ENCODE measurements around the gene BATF3.

The BATF3 gene

DNA sequence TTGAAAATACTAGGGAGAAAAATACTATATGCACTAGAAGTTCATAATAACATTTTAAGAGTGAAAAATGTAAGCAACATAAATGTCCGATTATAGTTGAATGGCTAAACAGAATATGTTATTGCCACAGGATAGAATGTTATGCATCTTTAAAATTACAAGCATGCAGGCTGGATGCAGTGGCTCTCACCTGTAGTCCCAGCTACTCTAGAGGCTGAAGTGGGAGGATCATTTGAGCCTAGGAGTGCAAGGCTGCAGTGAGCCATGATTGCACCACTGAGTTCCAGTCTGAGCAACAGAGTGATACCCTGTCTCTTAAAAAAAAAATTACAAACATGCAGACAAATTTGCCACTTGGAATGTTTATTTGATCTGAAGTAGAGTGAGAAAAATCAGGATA, 3.0 kb upstream of the BATF3 start:
- no peak for DNase-seq

DNA sequence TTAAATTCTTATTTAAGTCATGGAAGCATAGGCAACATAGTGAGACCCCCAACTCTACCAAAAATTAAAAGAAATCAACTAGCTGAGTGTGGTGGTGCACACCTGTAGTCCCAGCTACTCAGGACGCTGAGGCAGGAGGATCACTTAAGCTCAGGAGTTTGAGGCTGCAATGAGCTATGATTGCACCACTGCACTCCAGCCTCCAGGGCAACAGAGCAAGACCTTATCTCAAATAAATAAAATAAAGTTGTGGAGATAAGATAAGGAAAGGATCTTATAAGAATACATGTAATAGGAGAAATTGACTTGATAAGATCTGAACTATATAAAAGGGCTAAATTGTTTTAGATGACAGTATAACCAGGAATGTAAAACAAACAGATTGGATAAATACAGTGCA, 2.3 kb upstream of the BATF3 start:
- DNase-seq = no peak

DNA sequence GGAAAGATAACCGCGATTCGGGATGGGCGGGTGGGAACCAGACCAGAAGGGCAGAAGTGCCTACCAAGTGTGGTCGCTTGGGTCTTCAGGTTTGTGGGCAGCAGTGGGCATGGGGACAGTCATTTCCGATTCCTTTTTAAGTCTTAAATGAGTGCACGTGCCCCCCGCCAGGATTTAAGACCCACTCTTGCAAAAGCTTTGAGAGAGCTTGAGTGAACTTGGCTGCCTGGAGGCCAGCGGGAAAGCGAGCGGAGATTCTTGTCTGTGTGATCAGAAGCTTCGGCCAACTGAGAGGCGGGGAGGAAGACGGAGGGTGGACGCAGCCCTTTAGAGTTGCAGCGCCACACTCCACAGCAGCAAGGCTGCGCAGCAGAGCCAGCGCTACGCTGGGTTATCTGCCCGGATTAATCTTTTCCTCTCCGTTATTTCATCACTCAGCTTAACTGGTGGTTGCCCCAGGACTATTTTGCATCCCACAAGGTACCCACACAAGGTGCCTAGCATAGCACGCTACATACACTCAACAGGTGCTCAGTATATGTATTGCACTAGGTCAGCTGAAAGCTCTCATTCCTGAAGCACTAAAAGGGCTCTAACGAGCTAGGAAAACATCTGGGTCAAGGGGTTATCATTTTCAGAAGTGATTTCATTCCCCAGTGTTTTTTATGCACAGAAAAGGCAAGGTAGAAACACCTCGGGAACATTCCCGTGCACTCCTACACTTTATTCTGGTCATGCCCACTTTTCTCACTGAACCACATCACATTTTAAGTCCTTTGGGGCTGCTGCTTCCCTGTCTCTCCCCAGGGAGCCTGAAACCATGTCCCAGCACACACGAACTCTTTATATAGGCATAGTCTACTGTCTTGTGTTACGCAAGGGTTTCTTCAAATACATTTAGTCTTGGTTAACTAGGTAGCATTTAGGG, 1.5 kb upstream of the BATF3 start:
- DNase-seq = peak; percentile 21

DNA sequence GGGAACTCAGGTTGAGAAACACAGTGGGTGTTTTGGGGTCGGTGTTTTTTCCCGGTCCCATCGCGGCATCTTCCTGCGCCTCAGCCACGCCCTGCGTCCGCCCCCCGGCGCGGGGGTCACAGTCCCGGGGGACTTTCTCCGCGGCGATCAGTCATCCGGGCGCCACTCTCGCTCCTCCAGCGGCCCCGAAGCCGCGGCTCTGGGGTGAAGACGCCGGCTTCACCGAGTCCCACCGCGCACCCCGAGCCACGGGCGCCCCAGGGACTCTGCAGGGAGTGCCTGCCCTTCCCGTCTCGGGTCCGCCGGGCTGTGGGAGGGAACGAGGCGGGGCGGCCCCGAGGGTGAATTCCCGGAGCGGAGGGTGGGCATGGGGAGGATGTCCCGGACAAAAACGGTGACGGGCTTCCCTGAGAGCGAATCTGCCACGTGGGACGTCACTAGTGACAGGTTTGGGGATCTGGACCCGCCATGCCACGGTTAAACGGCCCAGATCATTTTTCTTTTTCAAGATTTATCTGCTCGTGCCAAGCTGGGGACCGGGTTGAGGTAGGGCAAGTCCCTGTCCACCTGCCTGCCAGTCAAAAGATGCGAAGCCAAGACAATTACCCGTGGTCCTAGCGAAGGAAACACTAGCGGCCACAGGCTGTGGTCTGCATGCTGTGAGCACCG, 717 bp upstream of the BATF3 start:
- DNase-seq = peak; percentile 61

DNA sequence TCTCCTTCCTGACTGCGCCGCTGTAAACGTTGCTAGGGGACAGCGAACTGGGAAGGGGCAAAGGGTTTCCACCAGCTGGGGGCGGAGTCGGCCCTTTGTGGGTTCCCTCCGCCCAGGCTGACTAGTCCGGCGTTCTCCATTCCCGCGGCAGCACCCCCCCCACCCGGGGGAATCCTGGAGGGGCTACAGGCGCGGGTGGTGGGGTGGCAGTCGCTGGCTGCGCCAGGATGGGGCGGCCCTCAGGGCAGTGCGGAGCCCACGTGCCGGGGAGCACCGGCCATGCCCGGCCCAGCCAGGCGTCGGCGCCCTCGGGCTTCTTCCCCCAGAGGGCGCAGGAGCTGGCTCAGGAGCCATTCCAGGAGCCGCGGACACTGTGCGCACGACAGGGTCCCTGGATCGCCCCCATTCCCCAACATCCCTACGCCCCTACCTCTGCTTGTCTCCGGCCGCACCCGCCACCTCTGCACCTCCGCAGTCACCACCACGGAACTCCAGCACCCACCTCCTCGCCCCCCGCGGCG, 476 bp downstream of the BATF3 start:
- DNase-seq = peak; percentile 37

DNA sequence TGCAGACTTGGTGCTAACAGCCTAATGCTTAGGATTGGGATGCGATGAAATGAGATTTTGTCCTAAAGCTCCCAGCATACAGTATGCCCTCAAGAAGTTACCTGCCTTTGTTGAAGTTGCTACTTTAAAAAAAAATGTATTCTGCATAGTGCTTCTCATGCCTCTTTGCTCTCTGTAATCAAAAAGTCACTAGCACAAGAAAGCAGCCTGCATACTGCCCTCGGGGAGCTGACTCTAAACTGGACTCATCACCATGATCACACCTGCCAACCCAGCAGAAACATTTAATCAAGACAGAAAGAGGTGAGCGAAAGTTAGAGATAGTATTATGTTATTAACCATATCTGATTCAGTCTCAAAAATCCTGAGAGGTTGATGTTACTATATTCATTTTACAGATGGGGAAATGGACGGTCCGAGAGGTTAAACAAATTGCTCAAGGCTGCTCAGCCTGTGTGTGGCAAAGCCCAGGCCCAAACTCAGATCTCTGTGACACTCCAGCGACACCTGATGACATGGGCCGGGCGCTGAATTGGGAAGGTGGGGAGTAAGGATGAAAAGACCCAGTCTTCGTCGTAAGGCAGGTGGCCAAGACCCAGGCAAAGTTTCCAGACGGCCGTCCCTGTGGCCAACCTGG, 1.1 kb downstream of the BATF3 start:
- DNase-seq = no peak

DNA sequence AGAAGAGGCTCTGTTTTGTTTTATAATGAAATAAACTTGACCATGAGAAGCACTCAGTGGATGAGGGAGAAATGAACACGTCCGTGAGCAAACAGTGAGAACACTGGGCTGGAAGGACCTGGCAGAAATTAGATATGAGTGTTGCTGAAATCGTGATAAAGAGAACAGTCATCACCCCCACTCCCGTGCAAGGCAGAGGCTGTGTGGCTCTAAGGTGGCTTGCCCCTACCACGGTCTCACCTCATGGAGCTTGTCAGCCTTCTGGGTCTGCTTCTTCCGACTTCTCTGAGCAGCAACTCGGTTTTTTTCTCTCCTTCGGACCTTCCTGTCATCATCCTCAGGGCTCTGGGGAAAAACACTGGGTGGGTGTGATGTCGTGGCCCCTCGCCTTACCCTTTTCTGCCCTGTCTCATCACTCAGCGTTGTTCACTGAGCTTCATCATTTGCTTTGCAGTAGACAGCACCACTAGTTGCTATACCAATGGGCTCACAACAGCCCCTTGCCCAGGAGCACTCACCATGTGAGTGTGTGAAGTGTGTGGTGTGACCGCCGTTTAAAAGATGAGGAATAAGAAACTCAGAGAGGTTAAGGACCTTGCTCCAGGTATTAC, 2.8 kb downstream of the BATF3 start:
- no peak for DNase-seq

DNA sequence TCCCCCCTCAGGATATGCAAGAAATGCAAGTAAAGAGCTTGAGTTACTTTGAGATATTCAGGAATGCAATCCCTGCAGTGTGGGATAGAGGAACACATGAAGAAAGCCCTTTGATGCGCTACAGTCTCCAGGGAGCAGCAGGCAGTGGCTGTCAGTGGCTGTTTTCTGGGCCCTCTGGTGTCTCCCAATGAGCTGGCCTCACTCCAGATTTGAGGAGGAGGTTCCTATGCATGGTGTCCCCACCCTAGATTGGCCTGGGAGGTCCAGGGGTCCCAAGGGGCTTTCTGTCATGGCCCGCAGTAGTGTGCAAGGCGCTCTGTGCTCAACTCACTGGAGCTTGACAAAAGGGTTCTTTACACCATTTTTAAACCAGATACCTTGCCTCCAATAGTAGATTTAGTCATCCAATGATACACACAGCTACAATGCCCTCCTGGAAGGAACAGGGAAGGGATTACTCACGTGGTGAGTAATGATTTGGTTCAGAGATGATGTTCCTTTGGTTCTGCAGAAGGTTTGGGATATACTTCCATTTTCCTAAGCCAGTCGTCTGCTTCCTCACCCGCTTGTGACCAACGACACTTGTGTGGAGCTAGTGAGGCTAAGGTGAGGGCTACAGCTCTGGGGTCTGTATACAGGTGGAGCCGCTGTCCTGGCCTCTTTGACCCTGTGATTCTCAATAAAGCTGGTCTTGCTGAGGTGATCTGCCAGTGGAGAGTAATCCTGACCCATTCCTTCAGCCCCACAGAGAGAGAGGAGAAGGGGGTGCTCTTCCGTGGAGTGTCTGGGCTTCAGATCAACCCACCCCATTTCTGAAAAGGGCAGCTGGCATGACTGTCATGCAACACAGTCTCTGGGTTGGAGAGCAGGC, 6.6 kb downstream of the BATF3 start:
- DNase-seq = no peak

DNA sequence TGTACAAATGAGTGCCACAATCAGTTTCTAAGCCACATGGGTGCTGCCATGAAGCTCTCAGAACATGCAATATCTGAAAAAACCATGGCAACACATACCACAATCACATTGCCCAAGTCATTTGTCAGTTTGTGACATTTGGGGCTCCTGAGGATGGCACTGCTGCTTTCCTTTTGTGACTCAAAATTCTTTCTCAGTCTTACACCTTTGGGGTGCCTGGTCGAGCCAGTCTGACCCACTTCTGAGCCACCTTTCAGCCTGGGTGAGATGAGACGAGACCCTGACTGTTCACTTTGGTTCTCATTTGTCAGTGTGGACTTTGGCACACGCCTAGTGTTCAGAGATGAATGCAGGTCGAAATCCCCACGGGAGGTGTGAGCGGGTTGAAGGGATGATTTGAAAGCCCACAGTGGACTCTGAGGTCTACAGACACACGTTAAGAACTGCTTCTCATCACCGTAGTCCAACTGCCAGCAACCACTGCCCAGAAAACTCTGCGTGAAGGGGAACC, 8.0 kb downstream of the BATF3 start:
- DNase-seq = no peak

DNA sequence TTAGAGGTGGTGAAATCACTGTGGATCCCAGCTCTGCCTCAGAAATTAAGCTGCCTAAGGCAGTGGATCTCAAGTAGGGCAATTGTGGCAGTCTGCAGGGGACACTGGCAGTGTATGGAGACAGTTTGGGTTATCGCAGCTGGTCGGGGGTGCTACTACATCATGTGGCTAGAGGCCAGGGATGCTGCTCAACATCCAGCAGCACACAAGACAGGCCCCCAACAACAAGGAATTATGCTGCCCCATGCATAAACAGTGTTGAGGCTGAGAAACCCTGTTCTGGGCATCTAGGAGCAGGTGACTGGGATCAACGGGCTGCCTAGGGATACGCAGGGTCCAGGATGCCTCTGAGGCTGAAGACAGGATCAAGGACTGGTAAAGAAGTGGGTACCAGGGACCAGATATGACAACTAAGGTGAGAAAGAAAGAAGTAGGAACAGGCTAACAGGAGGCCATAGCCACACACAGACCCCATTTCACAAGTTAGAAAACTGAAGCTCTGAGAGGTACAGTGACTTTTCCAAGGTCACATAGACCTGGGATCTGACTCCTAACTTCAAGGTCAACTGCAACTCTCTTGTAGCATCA, 8.7 kb downstream of the BATF3 start:
- DNase-seq = no peak

DNA sequence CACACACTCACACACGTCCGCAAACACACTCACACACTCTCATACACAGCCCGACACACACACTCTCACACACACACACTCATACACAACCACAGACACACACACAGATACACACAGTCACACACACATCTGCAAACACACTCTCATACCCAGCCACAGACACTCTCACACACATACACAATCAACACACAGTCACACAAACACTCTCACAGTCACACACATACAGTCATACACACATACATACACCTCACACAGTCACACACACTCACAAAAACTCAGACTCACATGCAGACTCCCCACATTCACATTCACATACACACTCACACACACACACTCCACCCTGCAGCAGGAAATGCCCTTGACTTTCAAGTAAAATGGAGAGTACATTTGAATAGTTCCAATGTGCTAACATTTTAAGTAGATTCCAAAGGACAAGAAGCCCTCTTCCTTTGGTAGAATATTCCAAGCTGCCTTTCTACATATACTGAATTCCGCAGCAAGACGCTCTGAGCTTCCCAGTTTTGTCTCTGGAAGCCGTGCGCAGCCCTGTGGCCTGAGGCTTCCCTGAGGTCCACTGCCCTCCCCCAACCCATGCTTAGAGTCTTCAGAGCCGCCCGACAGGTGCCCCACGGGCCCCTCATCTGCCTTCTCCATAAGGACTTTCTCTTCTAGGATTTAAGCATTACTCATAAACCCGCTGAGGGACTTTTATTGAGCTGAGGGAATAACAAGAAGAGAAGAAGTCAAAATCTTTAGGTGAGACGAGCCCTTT, 9.7 kb downstream of the BATF3 start:
- no peak for DNase-seq

DNA sequence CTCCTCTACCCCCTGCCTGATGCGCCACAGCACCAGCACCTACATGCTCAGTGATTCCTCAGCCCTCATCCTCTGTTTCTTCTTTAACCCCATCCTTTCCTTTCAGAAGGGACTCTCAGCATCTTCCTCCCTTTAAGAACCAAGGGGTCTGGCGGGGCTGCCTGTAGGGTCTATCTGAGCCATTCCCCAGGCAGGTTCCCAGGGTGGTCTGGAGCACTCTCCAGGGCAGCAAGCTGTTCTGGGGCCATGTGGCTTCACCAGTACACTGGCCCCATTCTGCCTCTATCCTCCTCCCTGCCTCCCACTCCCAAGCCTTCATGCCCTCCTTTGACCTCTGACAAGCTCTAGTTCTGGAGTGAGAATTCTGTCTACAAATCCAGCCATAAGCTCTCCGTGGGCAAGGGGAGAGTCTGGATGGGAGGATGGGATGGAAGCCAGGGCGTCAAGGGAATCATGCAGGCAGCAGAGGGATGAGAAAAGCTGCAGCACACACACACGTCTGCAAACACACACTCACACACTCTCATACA, 10.4 kb downstream of the BATF3 start:
- no peak for DNase-seq

DNA sequence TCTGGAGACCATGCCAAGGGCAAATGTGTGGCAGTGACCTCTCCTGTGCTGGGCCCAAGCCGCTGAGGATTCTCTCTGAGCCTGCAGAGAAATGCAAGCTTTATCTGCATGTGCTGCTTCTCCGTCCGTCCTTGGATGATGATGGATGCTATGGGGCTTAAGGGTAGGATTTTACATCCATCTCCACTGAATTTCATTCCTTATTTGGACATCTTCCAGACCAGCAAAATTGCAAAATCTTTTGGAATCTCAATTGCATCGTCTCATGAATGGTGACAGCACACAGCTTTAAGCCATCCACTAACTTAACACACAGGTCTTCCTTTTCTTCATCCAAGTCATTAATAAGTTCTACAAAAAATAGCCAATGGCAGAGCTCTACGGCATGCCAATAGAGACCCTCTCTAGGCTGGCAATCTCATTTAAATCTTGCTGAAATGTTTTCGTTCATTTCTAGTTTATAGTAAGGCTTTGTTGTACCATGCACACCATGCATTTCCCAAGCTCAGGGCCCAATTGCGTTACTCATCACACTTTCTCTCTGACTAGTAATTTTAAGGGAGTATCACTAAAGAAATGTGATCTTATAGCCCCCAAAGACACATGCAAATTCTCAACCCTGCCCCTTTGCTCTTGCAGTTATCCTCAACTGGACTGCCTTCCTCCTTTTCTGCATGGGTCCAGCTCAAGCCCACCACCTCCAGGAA, 11.1 kb downstream of the BATF3 start:
- no peak for DNase-seq

DNA sequence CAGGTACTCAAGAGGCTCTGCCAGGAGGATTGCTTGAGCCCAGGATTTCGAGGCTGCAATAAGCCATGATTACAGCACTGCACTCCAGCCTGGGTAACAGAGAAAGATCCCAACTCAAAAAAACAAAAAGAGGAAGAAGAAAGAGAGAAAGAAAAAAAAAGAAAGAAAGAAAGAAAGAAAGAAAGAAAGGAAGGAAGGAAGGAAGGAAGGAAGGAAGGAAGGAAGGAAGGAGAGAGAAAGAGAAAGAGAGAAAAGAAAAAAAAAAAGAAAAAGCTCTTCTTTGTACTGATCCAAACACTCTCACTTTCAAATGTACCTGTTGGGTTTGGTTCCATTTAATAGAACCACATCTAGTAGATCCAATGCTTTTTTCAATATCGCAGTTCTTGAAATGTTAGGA, 11.8 kb downstream of the BATF3 start:
- no peak for DNase-seq

DNA sequence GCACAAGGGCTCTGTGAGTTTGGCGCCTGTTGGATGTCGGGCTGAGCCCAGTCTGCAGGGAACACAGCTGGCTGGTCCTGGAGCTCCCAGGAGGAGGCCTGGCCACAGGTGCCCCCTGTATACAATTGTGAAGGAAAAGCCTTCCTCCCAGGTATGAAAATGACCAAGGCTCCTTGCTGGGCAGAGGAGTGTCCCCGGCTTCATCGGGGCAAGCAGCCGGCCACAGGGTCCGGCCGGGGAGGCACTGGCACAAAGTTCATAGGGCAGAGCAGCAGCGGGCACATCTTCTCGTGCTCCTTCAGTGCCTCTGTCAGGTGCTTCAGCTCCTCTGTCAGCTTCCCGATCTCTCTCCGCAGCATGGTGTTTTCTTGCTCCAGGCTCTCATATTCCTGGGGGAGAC, 13.0 kb downstream of the BATF3 start:
- DNase-seq = no peak

DNA sequence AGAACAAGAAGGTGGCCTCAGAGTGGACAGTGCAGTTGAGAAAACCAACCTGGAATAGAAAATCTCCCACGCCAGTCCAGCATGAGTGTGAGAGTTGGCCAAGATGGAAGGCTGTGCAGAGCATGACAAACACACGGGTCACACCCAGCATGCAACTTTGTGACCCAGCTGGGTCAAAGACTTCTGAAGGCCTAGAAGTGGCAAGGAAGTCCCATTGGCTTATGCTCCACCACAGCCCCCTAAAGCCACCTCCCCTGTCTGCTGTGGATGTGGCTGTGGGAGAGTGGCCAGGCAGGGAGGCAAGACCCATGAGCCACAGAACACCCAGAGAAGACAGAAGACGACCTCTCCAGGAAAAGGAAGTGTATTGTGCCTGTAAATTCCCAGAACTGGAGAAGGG, 13.6 kb downstream of the BATF3 start:
- no peak for DNase-seq

DNA sequence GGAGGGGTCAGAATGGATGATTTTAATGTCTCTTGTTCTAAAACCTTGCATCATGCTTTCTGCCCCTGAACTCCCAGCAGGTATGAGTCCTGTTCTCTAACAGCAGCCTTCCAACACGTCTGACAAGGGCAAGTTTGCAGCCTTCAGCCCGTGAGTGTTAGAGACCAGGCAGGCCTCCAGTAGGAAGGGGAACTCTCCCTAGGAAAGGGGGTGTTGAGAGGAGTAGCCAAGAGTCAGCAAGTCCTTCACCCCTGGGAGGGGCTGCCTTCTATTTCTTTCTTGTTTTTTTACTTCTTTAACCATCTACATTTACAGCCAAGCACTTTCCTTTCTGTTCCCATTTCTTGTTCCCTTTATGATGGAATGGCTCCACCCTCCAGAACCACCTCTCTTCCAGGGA, 14.2 kb downstream of the BATF3 start:
- DNase-seq = no peak

DNA sequence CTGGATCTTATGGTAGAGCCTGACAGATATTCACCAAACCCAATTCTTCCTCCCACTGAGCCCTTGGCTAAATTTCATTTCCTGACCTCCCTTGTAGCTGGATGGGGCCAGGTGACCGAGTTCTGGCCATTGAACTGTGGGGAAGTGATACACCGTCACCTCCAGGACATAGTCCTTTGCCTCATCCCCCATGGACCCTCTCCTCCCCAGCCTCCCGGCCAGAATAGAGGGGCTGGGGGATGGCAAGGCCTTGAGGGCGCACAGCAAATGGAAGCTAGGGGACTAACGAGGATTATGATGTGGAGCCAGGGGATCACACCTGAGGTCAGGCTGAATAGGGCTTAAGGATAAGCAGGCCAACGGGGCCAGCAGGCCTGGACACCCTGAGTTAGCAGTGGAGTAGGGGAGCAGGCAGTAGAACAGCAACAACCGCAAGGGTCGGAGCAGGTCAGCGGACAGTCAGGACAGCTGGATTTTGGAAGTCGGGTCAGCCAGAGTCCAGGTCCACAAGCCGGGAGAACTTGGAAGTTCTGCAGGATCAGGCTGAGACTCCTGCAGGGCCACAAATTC, 15.0 kb downstream of the BATF3 start:
- DNase-seq = no peak

DNA sequence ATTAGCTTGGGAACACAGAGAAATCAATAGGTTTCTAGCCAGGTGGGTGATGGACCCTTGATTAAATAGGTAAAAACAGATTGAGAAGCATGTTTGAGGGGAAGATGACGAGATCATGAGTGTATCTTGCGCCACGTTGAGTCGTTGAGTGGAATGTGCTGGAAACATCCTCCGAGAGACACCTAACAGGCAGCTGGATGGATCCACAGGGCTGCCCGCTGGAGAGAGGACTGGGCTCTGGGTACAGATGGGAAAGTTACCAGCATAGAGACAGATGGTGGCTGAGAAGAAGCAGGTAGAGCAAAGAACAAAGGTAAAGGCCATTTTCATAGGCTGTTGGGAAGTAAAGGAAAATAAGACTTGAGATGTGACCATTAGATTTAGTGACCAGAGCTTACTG, 15.6 kb downstream of the BATF3 start:
- no peak for DNase-seq

DNA sequence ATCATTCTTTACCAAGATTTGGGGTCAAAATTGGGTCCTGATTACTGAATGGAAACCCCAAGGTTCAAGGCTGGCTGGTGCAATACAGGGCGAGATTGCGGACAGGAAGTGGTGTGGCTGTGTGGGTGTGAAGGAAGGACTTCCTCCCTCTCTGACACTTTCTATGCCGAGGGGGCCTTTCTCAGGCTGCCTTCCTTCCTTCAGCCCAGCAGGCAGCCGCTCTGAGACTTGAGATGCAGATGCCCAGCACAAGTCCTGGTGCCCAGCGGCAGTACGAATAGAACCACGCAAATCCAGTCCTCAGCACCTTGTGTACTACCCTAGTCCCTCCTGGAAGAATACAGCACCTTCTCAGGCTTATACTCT, 16.3 kb downstream of the BATF3 start:
- DNase-seq = peak; percentile 50
